Ovary (tissue), 3 donors: ENCODE data around the gene ZNF519.

Source experiments
- CTCF ChIP-seq, 3 donors: fragments of 450-650 bp in 2 of 3; fragments of 200-600 bp in 1 of 3; IDR thresholded peaks; one replicate each; pipeline versions ENCODE4 v1.5.1 to v1.8.0; 2016 to 2022; ENCODE audit warnings: antibody characterized with exemption in 3 of 3, mild to moderate bottlenecking in 1 of 3
- POLR2A ChIP-seq: fragments of 450-650 bp; IDR thresholded peaks from one replicate; pipeline ENCODE4 v1.6.1; 2017; ENCODE audit warnings: antibody characterized with exemption, mild to moderate bottlenecking, moderate library complexity
- donor health status: DM: no; HTN: no; CAD: no.

DNA sequence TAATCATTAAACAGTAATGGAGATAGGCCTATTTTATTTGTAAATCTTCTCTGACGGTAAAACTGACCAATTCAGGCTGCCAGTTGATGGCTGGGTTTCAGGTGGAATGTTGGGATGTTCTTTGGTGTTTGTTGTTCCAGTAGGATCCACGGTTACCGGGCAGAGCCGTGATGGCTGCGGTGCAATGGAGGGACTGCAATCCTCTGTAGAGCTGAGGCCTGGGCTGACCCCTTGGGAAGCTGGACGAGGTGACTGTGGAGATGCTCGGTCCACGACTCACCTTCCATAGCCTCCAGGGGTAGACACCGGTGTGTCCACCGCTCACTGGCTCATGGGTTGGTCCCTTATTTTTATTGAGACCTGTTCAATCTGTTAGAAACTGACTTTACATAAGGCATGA is 42.5 kb downstream of the ZNF519 start:
- TF ChIP-seq CTCF (IDR thresholded peaks at IDR 0.05) = no peak
- TF ChIP-seq POLR2A = no peak
